Measurements from ENCODE around the gene GAS7. TPM values are rescaled to one million over a fixed set of nuclear protein-coding genes. Genes with fewer than 3 reads are reported as not detected.

GAS7 gene
- total and polyA plus RNA-seq, 2 experiments from 2014 or later: 1.9 to 10.7 TPM

GRCh38 chr17:10147040-10147439 is 51.4 kb downstream of the GAS7 start:
- Histone ChIP-seq H3K27me3 (ENCODE audit: insufficient read depth) (no peaks in the 10 kb centered on the region), H3K4me3 (no peak overlapping the region), H3K36me3 (ENCODE audit: insufficient read depth) (no peaks in the 10 kb centered on the region), H3F3A (replicated peaks; ENCODE audit: low read depth) (no peaks in the 10 kb centered on the region), H4K20me1 (replicated peaks; ENCODE audit: insufficient read depth) (no peaks in the 10 kb centered on the region), H3K4me1 (ENCODE audit: insufficient read depth) (no peaks in the 10 kb centered on the region), H3K27ac (ENCODE audit: low read depth) (no peak overlapping the region), H2AFZ (no peak overlapping the region), H3K79me2 (replicated peaks; ENCODE audit: insufficient read depth) (no peaks in the 10 kb centered on the region), H3K4me2 (no peak overlapping the region), H3K9me2 (ENCODE audit: insufficient read depth) (no peaks in the 10 kb centered on the region)
- no peak overlapping the region for H3K27ac Mint-ChIP-seq
- H3K36me3 Mint-ChIP-seq (ENCODE audit: low read depth): no peaks in the 10 kb centered on the region; the same call in 2 of the 3 replicates
- DNase-seq (ENCODE audit: low spot score): no peak
- no peak for ATAC-seq
- H3K27me3 Mint-ChIP-seq (ENCODE audit: insufficient read depth, low read depth, poor library complexity): peaks cover 2% of the 10 kb centered on the region
- H3K4me3 Mint-ChIP-seq: no peak overlapping the region
- TF ChIP-seq, protein P1, sequence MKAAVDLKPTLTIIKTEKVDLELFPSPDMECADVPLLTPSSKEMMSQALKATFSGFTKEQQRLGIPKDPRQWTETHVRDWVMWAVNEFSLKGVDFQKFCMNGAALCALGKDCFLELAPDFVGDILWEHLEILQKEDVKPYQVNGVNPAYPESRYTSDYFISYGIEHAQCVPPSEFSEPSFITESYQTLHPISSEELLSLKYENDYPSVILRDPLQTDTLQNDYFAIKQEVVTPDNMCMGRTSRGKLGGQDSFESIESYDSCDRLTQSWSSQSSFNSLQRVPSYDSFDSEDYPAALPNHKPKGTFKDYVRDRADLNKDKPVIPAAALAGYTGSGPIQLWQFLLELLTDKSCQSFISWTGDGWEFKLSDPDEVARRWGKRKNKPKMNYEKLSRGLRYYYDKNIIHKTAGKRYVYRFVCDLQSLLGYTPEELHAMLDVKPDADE (IDR thresholded peaks at IDR 0.05): no peak
- no peak for TF ChIP-seq STAT1 (IDR thresholded peaks at IDR 0.05; ENCODE audit: unreplicated experiment)
- no peak for TF ChIP-seq EZH2 (IDR thresholded peaks at IDR 0.05; ENCODE audit: low read depth, unreplicated experiment)
- no peak for TF ChIP-seq CREB1 (CRISPR knock-in tag; IDR thresholded peaks at IDR 0.05; ENCODE audit: low read depth)
- no peak for TF ChIP-seq REST (IDR thresholded peaks at IDR 0.05; ENCODE audit: unreplicated experiment)
- no peak for TF ChIP-seq NANOG (IDR thresholded peaks at IDR 0.05; ENCODE audit: borderline replicate concordance)
- TF ChIP-seq JUNB (IDR thresholded peaks at IDR 0.05; ENCODE audit: unreplicated experiment): no peak
- no peak for TF ChIP-seq CTCF (conservative IDR thresholded peaks at IDR 0.05; ENCODE audit: low read depth in 2 of 2)
- TF ChIP-seq ZNF331 (CRISPR knock-in tag; IDR thresholded peaks at IDR 0.05; ENCODE audit: low read depth): no peak
- no peak for TF ChIP-seq ZNF462 (CRISPR knock-in tag; IDR thresholded peaks at IDR 0.05)
- TF ChIP-seq EZH2phosphoT487 (IDR thresholded peaks at IDR 0.05; ENCODE audit: unreplicated experiment): no peak
- no peaks in the 10 kb centered on the region for H3K9me3 Mint-ChIP-seq
- H3K4me1 Mint-ChIP-seq: no peaks in the 10 kb centered on the region
